ENCODE results near the gene ARL4A.
"Not testable (repeated sequence)": the region's sequence is repeated elsewhere in the genome, so short reads cannot be mapped to it uniquely, and the experiment has no call there.

GRCh38 chr7:12688485-12689170 is 1.2 kb downstream of the ARL4A start:
- not testable (repeated sequence) for TF ChIP-seq EP300, CTCF, POLR2AphosphoS5 (IDR thresholded peaks at IDR 0.05)
